Panc1 (cell line): Measurements from ENCODE around the gene USP49. TPM values are rescaled to one million over a fixed set of nuclear protein-coding genes. Genes with fewer than 3 reads are reported as not detected.

Experiments used
- ATAC-seq: fragments of 200-7000 bp; cut with Tn5 transposase; 2 replicates; pipeline ENCODE4 v1.9.1; 2020; ENCODE audit warnings: mild to moderate bottlenecking, moderate library complexity
- BruUV-seq: library from RNA; stranded (reverse); fragments of 400-500 nt; replicated peaks from 2 replicates; lab custom pipeline; 2021; lab: Mats Ljungman, UMichigan
- CTCF ChIA-PET: fragments of 300-600 bp; sonication (Branson Sonifier 250); formaldehyde crosslinking; loops from one replicate; lab custom pipeline; 2022; ENCODE audit warnings: antibody characterized with exemption; lab: Charles Lee
- POLR2A ChIA-PET: fragments of 300-600 bp; sonication (Branson Sonifier 250); formaldehyde crosslinking; loops from one replicate; lab custom pipeline; 2022; ENCODE audit warnings: antibody characterized with exemption; lab: Charles Lee
- DNase-seq: peaks from one replicate; pipeline ENCODE4 v3.0.0-alpha.2; 2010; ENCODE audit warnings: low read depth, low spot score
- H3K27ac ChIP-seq: 2 replicates; pipeline ENCODE4 v1.5.1; 2011; ENCODE audit warnings: mild to moderate bottlenecking, low read length, inconsistent platforms
- H3K27me3 ChIP-seq: fragments of 200-500 bp; sonication (Bioruptor generic); 2 replicates; pipeline ENCODE4 v1.6.0; 2014; ENCODE audit warnings: low read length, inconsistent platforms; ENCODE audit not compliant: control insufficient read depth, insufficient read depth
- H3K36me3 ChIP-seq: fragments of 200-500 bp; sonication (Bioruptor generic); 2 replicates; pipeline ENCODE4 v1.5.1; 2014; ENCODE audit warnings: inconsistent platforms, mild to moderate bottlenecking, low read length, moderate library complexity; ENCODE audit not compliant: control insufficient read depth, insufficient read depth
- H3K4me1 ChIP-seq: 2 replicates; pipeline ENCODE4 v1.5.1; 2011; ENCODE audit warnings: inconsistent platforms, mild to moderate bottlenecking, low read length, moderate library complexity; ENCODE audit not compliant: control insufficient read depth, insufficient read depth
- H3K4me3 ChIP-seq, 2 experiments: 2 replicates each; pipeline ENCODE4 v1.5.1; 2011 to 2012; ENCODE audit warnings: low read depth in 2 of 2, low read length in 2 of 2, mild to moderate bottlenecking in 2 of 2, inconsistent platforms in 1 of 2, moderate library complexity in 1 of 2
- H3K9me3 ChIP-seq: fragments of 200-500 bp; sonication (Bioruptor generic); 2 replicates; pipeline ENCODE4 v1.5.1; 2014; ENCODE audit warnings: low read depth, mild to moderate bottlenecking, inconsistent platforms, low read length, moderate library complexity; ENCODE audit not compliant: control insufficient read depth, insufficient read depth
- CTCF ChIP-seq: fragments of 450-650 bp; IDR thresholded peaks from 2 replicates; pipeline ENCODE4 v1.5.1; 2017; ENCODE audit warnings: mild to moderate bottlenecking
- POLR2AphosphoS5 ChIP-seq: IDR thresholded peaks from 2 replicates; pipeline ENCODE4 v1.6.1; 2012; ENCODE audit warnings: mild to moderate bottlenecking, low read depth, low read length, moderate library complexity
- REST ChIP-seq, 2 experiments: IDR thresholded peaks; 2 replicates each; pipeline ENCODE4 v1.6.1; 2011 to 2012; ENCODE audit warnings: low read depth in 2 of 2, control low read depth in 1 of 2, low read length in 1 of 2, mild to moderate bottlenecking in 1 of 2, moderate library complexity in 1 of 2; ENCODE audit not compliant: insufficient read depth in 1 of 2
- SIN3A ChIP-seq: IDR thresholded peaks from 2 replicates; pipeline ENCODE4 v1.6.1; 2012; ENCODE audit warnings: low read depth, mild to moderate bottlenecking, low read length, moderate library complexity, borderline replicate concordance; ENCODE audit not compliant: insufficient read depth
- TCF7L2 ChIP-seq: IDR thresholded peaks from 2 replicates; pipeline ENCODE4 v1.6.1; 2011; ENCODE audit warnings: mild to moderate bottlenecking, low read depth, low read length, inconsistent platforms
- in situ Hi-C: cut with HindIII; loops from 2 replicates; pipeline ENCODE4 v1.10.0; 2016; ENCODE audit warnings: low sequenced_read_pairs, low pct_unique_long_range_greater_than_20kb
- intact Hi-C: fragments of 100-400 bp; cut with micrococcal nuclease; formaldehyde crosslinking; loops from one replicate; pipeline ENCODE4 v1.10.0; 2022; ENCODE audit not compliant: unreplicated experiment
- total RNA-seq: library from RNA; stranded (reverse); gene quantifications from one replicate; pipeline ENCODE4 v1.2.1, GENCODE V29; 2021; ENCODE audit not compliant: unreplicated experiment

Gene USP49
- total RNA-seq, 1 experiment from 2014 or later = 5.4 TPM

- Histone ChIP-seq H3K9me3 (no peaks in the 10 kb centered on the region), H3K4me1 (peaks cover 8% of the 10 kb centered on the region), H3K4me3 (no peak overlapping the region), H3K36me3 (peaks cover 2% of the 10 kb centered on the region; the same call in 1 of the 2 replicates), H3K27ac (no peak overlapping the region), H3K27me3 (no peaks in the 10 kb centered on the region)
- in situ Hi-C loops (no loop called here), intact Hi-C loops (no loop called here)
- TF ChIP-seq SIN3A = no peak
- no peak for TF ChIP-seq POLR2AphosphoS5
- TF ChIP-seq TCF7L2 = no peak
- no peak for TF ChIP-seq CTCF
- TF ChIP-seq REST (IDR thresholded peaks at IDR 0.05; ENCODE audit: insufficient read depth in 1 of 2, low read depth in 2 of 2, low read length in 1 of 2) = no peak
- ATAC-seq = no peak
- ChIA-PET CTCF (no interaction called here), POLR2A (no interaction called here)
- no TSS peak for BruUV-seq
- DNase-seq = no peak
Observed at GRCh38 chr6:41771058-41771983, 123.9 kb downstream of the USP49 start.

- no peak for ATAC-seq
- BruUV-seq = no TSS peak
- intact Hi-C loops = no loop called here
Observed at GRCh38 chr6:41770381-41771057, 124.7 kb downstream of the USP49 start.

More at GRCh38 chr6:41770381-41771057, 124.7 kb downstream of the USP49 start:
- H3K9me3 ChIP-seq = no peaks in the 10 kb centered on the region
- ChIA-PET POLR2A (no interaction called here), CTCF (interaction anchor here (0.6 kb wide), 1 partner anchor 73 kb away, joined by 3 read pairs; no protein-coding TSS in a partner anchor)
- no peaks in the 10 kb centered on the region for H3K27me3 ChIP-seq
- H3K27ac ChIP-seq = no peak overlapping the region
- in situ Hi-C loops = no loop called here
- DNase-seq = no peak
- H3K4me1 ChIP-seq = peaks cover 8% of the 10 kb centered on the region
- TF ChIP-seq CTCF = no peak
- no peak for TF ChIP-seq SIN3A
- no peak for TF ChIP-seq POLR2AphosphoS5
- no peak for TF ChIP-seq REST (IDR thresholded peaks at IDR 0.05; ENCODE audit: insufficient read depth in 1 of 2, low read depth in 2 of 2, low read length in 1 of 2)
- no peak for TF ChIP-seq TCF7L2
- no peak overlapping the region for H3K4me3 ChIP-seq
- H3K36me3 ChIP-seq = peaks cover under 1% of the 10 kb centered on the region; the same call in 1 of the 2 replicates
